NCI-H524 treated with DMSO at 0.1 percent for 48 hours (cell line): Measurements from ENCODE around the gene ARHGAP10.
"Not testable (repeated sequence)": the region's sequence is repeated elsewhere in the genome, so short reads cannot be mapped to it uniquely, and the experiment has no call there.

Experiments used
- DNase-seq: peaks from one replicate; lab custom pipeline; 2025; lab: John Stamatoyannopoulos, UW

The ARHGAP10 gene

GRCh38 chr4:147847751-147848590, 116.1 kb downstream of the ARHGAP10 start:
- no peak for DNase-seq

- DNase-seq, result no peak
Measured at GRCh38 chr4:147848634-147849033, 116.7 kb downstream of the ARHGAP10 start.

GRCh38 chr4:147851135-147851534, 119.2 kb downstream of the ARHGAP10 start:
- DNase-seq, result no peak

DNA sequence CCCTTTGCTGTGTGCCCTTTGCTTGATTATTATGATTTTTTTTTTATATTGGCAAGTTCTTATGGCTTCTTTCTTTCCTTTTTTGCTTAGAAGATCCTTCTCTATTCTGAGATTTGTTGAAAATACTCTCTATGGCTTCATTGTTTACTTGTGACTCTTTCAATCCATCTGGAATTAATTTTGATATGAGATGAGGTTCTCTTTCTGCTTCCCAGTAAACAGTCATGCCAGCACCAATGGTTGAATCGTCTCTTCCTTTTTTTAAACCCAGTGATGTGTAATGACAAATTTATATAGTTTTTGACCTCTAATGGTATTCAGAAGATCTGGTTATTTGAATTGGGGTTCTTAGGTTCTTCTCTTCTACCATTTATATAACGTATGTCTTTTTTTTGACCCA, 121.8 kb downstream of the ARHGAP10 start:
- DNase-seq, result no peak

DNA sequence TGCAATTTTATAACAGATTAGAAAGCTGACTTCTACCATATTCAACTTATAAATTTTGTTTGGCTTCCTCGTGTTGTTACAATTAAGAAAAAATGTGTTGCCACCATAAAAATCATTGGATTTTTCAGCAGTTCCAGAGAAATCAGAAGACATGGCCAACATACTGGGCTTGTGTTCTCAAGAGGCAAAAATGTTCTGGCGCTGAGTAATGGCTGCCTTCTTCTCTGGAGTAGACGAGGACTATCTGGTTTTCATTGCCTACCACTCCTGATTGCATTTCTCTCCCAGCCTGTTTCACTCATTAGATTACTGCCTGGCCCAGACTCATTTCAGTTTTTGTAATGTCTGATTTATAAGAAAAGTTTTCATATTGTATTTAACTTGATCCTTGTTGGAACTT, 122.3 kb downstream of the ARHGAP10 start:
- DNase-seq, result no peak

DNA sequence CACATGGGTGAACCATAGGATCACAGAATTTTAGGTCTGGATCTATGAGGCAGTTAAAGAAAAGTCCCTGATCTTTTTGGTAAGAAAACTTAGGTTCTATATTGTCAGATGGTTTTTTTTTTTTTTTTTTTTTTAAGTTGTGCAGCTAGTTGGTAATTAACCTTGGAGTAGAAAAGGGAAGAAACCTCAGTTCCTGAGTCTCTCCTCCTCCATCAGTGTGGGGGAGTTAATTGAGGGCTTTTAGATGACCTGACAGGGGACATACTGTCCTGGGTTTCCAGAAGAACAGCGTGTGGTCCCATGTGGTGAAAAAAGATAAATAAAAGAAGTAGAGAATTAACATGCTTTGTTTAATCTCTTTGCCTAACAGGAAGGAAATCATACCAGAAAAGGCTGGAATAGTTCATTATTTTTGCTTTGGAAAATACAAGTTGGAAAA, 123.7 kb downstream of the ARHGAP10 start:
- DNase-seq, result no peak

DNA sequence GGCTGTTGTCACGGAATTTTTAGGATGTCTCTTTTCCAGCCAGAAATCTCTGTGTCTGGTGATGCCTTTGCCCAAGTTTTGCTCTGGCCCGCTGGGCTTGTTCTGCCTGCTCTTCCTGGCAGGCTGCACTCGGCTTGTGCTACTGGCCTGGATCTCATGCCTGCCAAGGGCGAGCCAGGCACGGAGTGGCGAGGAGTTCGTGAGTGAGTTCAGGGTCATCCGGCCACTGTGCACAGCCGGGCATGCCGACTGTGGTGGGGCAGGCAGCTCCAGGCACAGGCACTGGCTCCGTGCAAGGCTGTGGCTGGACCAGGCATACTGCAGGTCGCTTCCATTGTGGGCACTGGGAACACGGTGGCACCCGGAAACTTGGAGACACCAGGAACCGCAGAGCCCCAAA, 129.1 kb downstream of the ARHGAP10 start:
- DNase-seq, result no peak

- DNase-seq, result no peak
Measured at GRCh38 chr4:147862043-147862692, 130.3 kb downstream of the ARHGAP10 start.

GRCh38 chr4:147863111-147863747, 131.3 kb downstream of the ARHGAP10 start:
- DNase-seq, result no peak

- no peak for DNase-seq
Measured at GRCh38 chr4:147863808-147864472, 132.1 kb downstream of the ARHGAP10 start.

- no peak for DNase-seq
Measured at GRCh38 chr4:147864607-147865006, 132.7 kb downstream of the ARHGAP10 start.

- no peak for DNase-seq
Measured at GRCh38 chr4:147865926-147866325, 134.0 kb downstream of the ARHGAP10 start.

- no peak for DNase-seq
Measured at GRCh38 chr4:147866532-147867271, 134.8 kb downstream of the ARHGAP10 start.

- DNase-seq, result no peak
Measured at GRCh38 chr4:147874109-147874508, 142.2 kb downstream of the ARHGAP10 start.

GRCh38 chr4:147877308-147877771, 145.5 kb downstream of the ARHGAP10 start:
- DNase-seq, result no peak

- no peak for DNase-seq
Measured at GRCh38 chr4:147879676-147880075, 147.8 kb downstream of the ARHGAP10 start.

GRCh38 chr4:147880511-147880910, 148.6 kb downstream of the ARHGAP10 start:
- no peak for DNase-seq

- no peak for DNase-seq
Measured at GRCh38 chr4:147884536-147884935, 152.6 kb downstream of the ARHGAP10 start.

DNA sequence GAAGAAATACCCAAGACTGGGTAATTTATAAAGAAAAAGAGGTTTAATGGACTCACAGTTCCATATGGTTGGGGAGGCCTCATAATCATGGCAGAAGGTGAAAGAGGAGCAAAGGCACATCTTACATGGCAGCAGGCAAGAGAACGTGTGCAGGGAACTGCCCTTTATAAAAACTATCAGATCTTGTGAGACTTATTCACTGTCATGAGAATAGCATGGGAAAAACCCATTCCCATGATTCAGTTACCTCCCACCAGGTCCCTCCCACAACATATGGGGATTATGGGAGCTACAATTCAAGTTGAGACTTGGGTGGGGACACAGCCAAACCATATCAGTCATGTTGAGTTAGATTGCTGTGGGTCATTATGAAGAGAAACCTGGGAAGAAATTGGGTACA, 153.3 kb downstream of the ARHGAP10 start:
- not testable (repeated sequence) for DNase-seq

DNA sequence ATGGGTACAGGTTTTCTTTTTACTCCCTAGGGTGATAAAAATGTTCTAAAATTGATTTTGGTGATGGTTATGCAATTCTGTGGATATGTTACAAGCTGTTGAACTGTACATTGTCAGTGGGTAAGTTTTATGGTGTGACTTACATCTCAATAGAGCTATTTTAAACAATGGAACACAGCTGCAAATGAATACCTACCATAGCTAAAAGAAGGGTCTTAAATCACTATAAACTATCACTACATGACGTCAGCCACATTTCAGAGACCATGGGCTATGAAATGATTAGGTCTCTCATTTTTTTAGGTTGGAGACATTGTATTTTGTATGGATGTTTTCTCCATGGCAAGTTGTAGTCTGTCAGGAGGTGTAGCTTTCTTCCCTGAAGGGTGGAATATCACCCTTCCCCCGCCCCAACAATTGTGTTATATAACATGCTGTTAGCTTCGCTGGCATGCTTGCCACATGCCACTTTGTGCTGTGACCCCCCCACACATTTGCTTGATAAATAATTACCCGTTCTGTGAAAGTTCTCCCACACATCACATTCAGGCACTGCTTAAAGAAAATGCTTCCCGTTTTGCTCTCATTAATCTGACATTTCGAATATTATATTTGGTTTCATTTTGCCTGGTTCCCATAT, 159.7 kb downstream of the ARHGAP10 start:
- no peak for DNase-seq

DNA sequence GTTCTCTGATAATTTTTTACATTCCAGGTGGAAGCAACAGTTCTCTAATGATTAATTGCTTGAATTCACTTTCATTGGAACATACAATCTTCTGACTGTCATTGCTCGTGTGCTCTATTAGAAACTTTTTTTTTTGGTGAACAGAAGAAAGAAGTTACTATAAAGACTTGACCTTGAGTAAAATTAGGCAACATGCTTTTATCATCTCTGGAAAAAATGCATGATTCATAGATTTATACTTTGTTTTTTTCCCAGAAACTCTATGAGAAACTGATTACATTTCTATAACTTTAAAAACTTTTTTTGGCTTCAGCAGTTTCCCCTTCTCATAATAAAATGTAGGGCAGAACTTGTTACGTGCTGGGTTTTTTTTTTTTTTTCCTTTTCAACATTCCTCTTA, 167.6 kb downstream of the ARHGAP10 start:
- no peak for DNase-seq
